ENCODE measurements around the gene ZNF784.
"Not testable (repeated sequence)": the region's sequence is repeated elsewhere in the genome, so short reads cannot be mapped to it uniquely, and the experiment has no call there.

ZNF784 gene

GRCh38 chr19:55580628-55581144 is 43.7 kb downstream of the ZNF784 start, which contains the start of gene ZNF579:
TSS of gene ZNF579 (minus strand) at chr19:55580848. CDS start at chr19:55579639, 1,209 bp downstream.
- peak; percentile 88 to 91 for DNase-seq

- DNase-seq, result peak in 1 of 2 experiments; percentile 30
Measured at GRCh38 chr19:55579766-55580621, 44.4 kb downstream of the ZNF784 start.

GRCh38 chr19:55578761-55579747 is 45.3 kb downstream of the ZNF784 start:
- no peak for DNase-seq

- DNase-seq, result no peak
Measured at GRCh38 chr19:55578031-55578760, 46.2 kb downstream of the ZNF784 start.

GRCh38 chr19:55576746-55577145 is 47.6 kb downstream of the ZNF784 start:
- no peak for DNase-seq

- DNase-seq, result not testable (repeated sequence)
Measured at GRCh38 chr19:55573929-55574328, 50.4 kb downstream of the ZNF784 start.
